HCT116 (cell line): ENCODE results near the gene MMP28. TPM values are rescaled to one million over a fixed set of nuclear protein-coding genes. Genes with fewer than 3 reads are reported as not detected.

Experiments
- ATAC-seq: fragments of 200-7000 bp; cut with Tn5 transposase; 2 replicates; pipeline ENCODE4 v1.9.1; 2020; ENCODE audit warnings: mild to moderate bottlenecking, moderate library complexity
- BruUV-seq: library from RNA; stranded (reverse); fragments of 400-500 nt; replicated peaks from 2 replicates; lab custom pipeline; 2021; lab: Mats Ljungman, UMichigan
- CTCF ChIA-PET: fragments of 300-600 bp; sonication (Branson Sonifier 250); formaldehyde crosslinking; loops from one replicate; lab custom pipeline; 2021; ENCODE audit warnings: antibody characterized with exemption; lab: Charles Lee
- POLR2A ChIA-PET: fragments of 300-600, 350-600 bp; sonication (Branson Sonifier 250); formaldehyde crosslinking; loops from one replicate; lab custom pipeline; 2021; ENCODE audit warnings: antibody characterized with exemption; lab: Charles Lee
- RAD21 ChIA-PET, 2 experiments: fragments of 300-600 bp; sonication (Branson Sonifier 250); formaldehyde crosslinking; loops; one replicate each; lab custom pipeline; 2023; ENCODE audit warnings: low total read pairs in 2 of 2; ENCODE audit not compliant: uncharacterized antibody in 2 of 2, unreplicated experiment in 2 of 2, low non-redundant PET in 1 of 2; lab: Charles Lee
- DNase-seq: peaks from one replicate; pipeline ENCODE4 v3.0.0-alpha.2; 2010; ENCODE audit warnings: low read depth, low spot score
- H2AFZ ChIP-seq: fragments of 200-600 bp; shearing (Covaris generic), sonication (generic); 2 replicates; pipeline ENCODE4 v1.6.1; 2017; ENCODE audit warnings: low read depth, mixed run types, mixed read lengths, antibody characterized with exemption, low read length; ENCODE audit not compliant: poor library complexity, severe bottlenecking
- H3K27ac ChIP-seq: 2 replicates; pipeline ENCODE4 v1.5.1; 2012; ENCODE audit warnings: low read depth, low read length
- H3K27me3 ChIP-seq: fragments of 200-600 bp; sonication (generic); 2 replicates; pipeline ENCODE4 v1.6.1; 2016; ENCODE audit warnings: mixed run types, low read length, mixed read lengths; ENCODE audit not compliant: insufficient read depth
- H3K36me3 ChIP-seq, 2 experiments: fragments of 200-500 bp in 1 of 2; fragments of 200-600 bp in 1 of 2; sonication (Bioruptor generic) in 1 of 2; sonication (generic) in 1 of 2; 2 replicates each; pipeline versions ENCODE4 v1.5.1 to v1.6.1; 2014 to 2016; ENCODE audit warnings: low read length in 2 of 2, inconsistent platforms in 1 of 2, mixed read lengths in 1 of 2, mixed run types in 1 of 2; ENCODE audit not compliant: insufficient read depth in 2 of 2, control insufficient read depth in 1 of 2
- H3K4me1 ChIP-seq, 2 experiments: fragments of 200-600 bp in 1 of 2; sonication (generic) in 1 of 2; 2 replicates each; pipeline versions ENCODE4 v1.5.1 to v1.6.1; 2012 to 2017; ENCODE audit warnings: low read length in 2 of 2, inconsistent platforms in 1 of 2, mild to moderate bottlenecking in 1 of 2, mixed read lengths in 1 of 2, mixed run types in 1 of 2, moderate library complexity in 1 of 2; ENCODE audit not compliant: insufficient read depth in 2 of 2, control insufficient read depth in 1 of 2
- H3K4me2 ChIP-seq: fragments of 200-600 bp; sonication (generic); 2 replicates; pipeline ENCODE4 v1.6.1; 2017; ENCODE audit warnings: mixed run types, low read length, mixed read lengths
- H3K4me3 ChIP-seq, 2 experiments: fragments of 200-600 bp in 1 of 2; sonication (generic) in 1 of 2; replicated peaks in 1 of 2; 2 replicates each; pipeline ENCODE4 v1.5.1; 2011 to 2016; ENCODE audit warnings: low read length in 2 of 2, control low read depth in 1 of 2, low read depth in 1 of 2, mild to moderate bottlenecking in 1 of 2, mixed read lengths in 1 of 2, mixed run types in 1 of 2
- H3K79me2 ChIP-seq: fragments of 200-600 bp; sonication (generic); 2 replicates; pipeline ENCODE4 v1.6.1; 2017; ENCODE audit warnings: mild to moderate bottlenecking, mixed run types, low read length, moderate library complexity, mixed read lengths; ENCODE audit not compliant: insufficient read depth
- H3K9ac ChIP-seq: fragments of 200-600 bp; sonication (generic); 2 replicates; pipeline ENCODE4 v1.6.1; 2016; ENCODE audit warnings: low read length, mixed read lengths
- H3K9me2 ChIP-seq: fragments of 200-600 bp; sonication (generic), shearing (Covaris generic); 2 replicates; pipeline ENCODE4 v1.6.1; 2017; ENCODE audit warnings: mixed run types, mild to moderate bottlenecking, moderate library complexity; ENCODE audit not compliant: insufficient read depth
- H3K9me3 ChIP-seq, 2 experiments: fragments of 200-500 bp in 1 of 2; fragments of 200-600 bp in 1 of 2; sonication (Bioruptor generic) in 1 of 2; sonication (generic) in 1 of 2; 2 replicates each; pipeline ENCODE4 v1.6.1; 2014 to 2017; ENCODE audit warnings: low read length in 2 of 2, mixed read lengths in 2 of 2, inconsistent platforms in 1 of 2, low read depth in 1 of 2, mild to moderate bottlenecking in 1 of 2, mixed run types in 1 of 2, moderate library complexity in 1 of 2; ENCODE audit not compliant: control insufficient read depth in 1 of 2, insufficient read depth in 1 of 2
- H4K20me1 ChIP-seq: fragments of 200-600 bp; sonication (generic), shearing (Covaris generic); 2 replicates; pipeline ENCODE4 v1.6.1; 2017; ENCODE audit warnings: mixed run types, mild to moderate bottlenecking, moderate library complexity; ENCODE audit not compliant: insufficient read depth
- JUND ChIP-seq: IDR thresholded peaks from 2 replicates; pipeline ENCODE4 v1.6.1; 2012
- POLR2A ChIP-seq: IDR thresholded peaks from 2 replicates; pipeline ENCODE4 v1.7.0; 2011; ENCODE audit warnings: borderline replicate concordance; ENCODE audit not compliant: insufficient read depth, insufficient read length; ENCODE audit errors: extremely low read depth
- POLR2AphosphoS5 ChIP-seq: IDR thresholded peaks from 2 replicates; pipeline ENCODE4 v1.6.1; 2011; ENCODE audit warnings: mild to moderate bottlenecking, low read depth, low read length, moderate library complexity
- RAD21 ChIP-seq: IDR thresholded peaks from 2 replicates; pipeline ENCODE4 v1.6.1; 2012; ENCODE audit warnings: low read depth, mild to moderate bottlenecking
- SIN3A ChIP-seq: IDR thresholded peaks from 2 replicates; pipeline ENCODE4 v1.6.1; 2012; ENCODE audit warnings: low read depth
- SP1 ChIP-seq: IDR thresholded peaks from 2 replicates; pipeline ENCODE4 v1.6.1; 2012; ENCODE audit warnings: low read depth
- SRF ChIP-seq: IDR thresholded peaks from 2 replicates; pipeline ENCODE4 v1.6.1; 2012; ENCODE audit warnings: low read depth
- TCF7L2 ChIP-seq: IDR thresholded peaks from 2 replicates; pipeline ENCODE4 v1.7.0; 2011; ENCODE audit warnings: borderline replicate concordance, inconsistent platforms; ENCODE audit not compliant: insufficient read depth, insufficient read length; ENCODE audit errors: extremely low read depth
- YY1 ChIP-seq: IDR thresholded peaks from 2 replicates; pipeline ENCODE4 v1.6.1; 2011; ENCODE audit warnings: low read length, low read depth, moderate library complexity, mild to moderate bottlenecking; ENCODE audit not compliant: insufficient replicate concordance; ENCODE audit errors: extremely low read depth
- intact Hi-C: fragments of 100-400 bp; cut with micrococcal nuclease; formaldehyde crosslinking; loops from 2 replicates; pipeline ENCODE4 v1.10.0; 2022
- total RNA-seq: library from RNA; stranded (reverse); gene quantifications from one replicate; pipeline ENCODE4 v1.2.1, GENCODE V29; 2021; ENCODE audit not compliant: unreplicated experiment
- TF ChIP-seq, protein P1 (sequence below), 3 experiments: fragments of 200-600 bp in 1 of 3; sonication (generic) in 1 of 3; IDR thresholded peaks in 2 of 3; conservative IDR thresholded peaks in 1 of 3; 2 replicates each; pipeline ENCODE4 v1.5.1; 2012 to 2017; ENCODE audit warnings: low read depth in 2 of 3, low read length in 2 of 3, antibody characterized with exemption in 1 of 3, borderline replicate concordance in 1 of 3, control low read depth in 1 of 3, mild to moderate bottlenecking in 1 of 3, mixed read lengths in 1 of 3, mixed run types in 1 of 3, moderate library complexity in 1 of 3; ENCODE audit not compliant: insufficient read depth in 1 of 3

Gene MMP28
- total RNA-seq, 1 experiment from 2014 or later: 2.6 TPM

DNA sequence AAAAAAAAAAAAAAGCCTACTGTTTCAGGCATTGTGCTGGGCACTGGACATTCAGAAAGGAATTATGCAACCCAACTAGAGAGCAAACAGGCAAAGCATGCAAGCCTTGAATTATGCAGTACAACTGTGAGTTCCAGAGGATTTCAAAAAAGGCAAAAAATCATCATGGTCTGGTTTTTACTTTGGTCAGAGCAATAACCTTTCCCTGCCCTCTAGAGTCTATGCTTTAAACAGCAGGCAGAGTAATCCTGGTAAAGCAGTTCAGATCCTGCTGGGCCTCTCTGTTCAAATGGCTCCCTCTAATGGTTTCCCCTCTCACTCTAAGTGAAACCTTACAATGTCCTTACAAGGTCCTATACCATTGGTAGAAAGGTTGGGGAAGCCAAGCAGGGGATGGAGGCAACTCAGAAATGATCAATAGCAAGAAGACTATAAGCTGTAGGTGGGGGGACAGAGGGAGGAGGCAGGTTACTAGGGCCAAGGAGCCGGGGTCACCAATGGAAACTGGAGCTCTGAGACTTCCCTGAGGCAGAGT is 9.3 kb upstream of the MMP28 start:
- POLR2A ChIA-PET: interaction anchor here (0.7 to 1.5 kb wide), 2 partner anchors 34 to 41 kb away, joined by 3 to 4 read pairs; no protein-coding TSS in a partner anchor
- Histone ChIP-seq H3K27me3 (no peaks in the 10 kb centered on the region), H3K4me1 (peaks cover 18 to 39% of the 10 kb centered on the region in 2 experiments), H4K20me1 (no peaks in the 10 kb centered on the region), H3K79me2 (peaks cover 4% of the 10 kb centered on the region), H3K9ac (peak overlapping the region; percentile 30; the same call in 1 of the 2 replicates), H2AFZ (peak overlapping the region; percentile 66), H3K4me2 (peak overlapping the region; percentile 64), H3K27ac (peak overlapping the region; percentile 0; the same call in 1 of the 2 replicates), H3K4me3 (peak overlapping the region in 1 of 2 experiments; percentile 42; a peak in 2 of 4 replicates), H3K36me3 (no peaks in the 10 kb centered on the region), H3K9me2 (no peaks in the 10 kb centered on the region), H3K9me3 (no peaks in the 10 kb centered on the region)
- BruUV-seq: no TSS peak
- ATAC-seq: peak; percentile 63
- intact Hi-C loops: loop anchor here (1.0 to 10.0 kb wide), 3 partner anchors 13 to 190 kb away; no protein-coding TSS in a partner anchor
- peak; percentile 87 for DNase-seq
- CTCF ChIA-PET: interaction anchor here (0.6 to 3.6 kb wide), 8 partner anchors 9 to 192 kb away, joined by 3 to 66 read pairs (median 3); partner anchors contain the start of gene MMP28
- TF ChIP-seq POLR2A (no peak), RAD21 (peak; percentile 98), SP1 (no peak), SRF (peak; percentile 35; the same call in 1 of the 2 replicates), POLR2AphosphoS5 (peak; percentile 27; the same call in 1 of the 2 replicates), SIN3A (no peak), YY1 (peak; percentile 57), JUND (no peak), TCF7L2 (no peak)
- TF ChIP-seq, protein P1, sequence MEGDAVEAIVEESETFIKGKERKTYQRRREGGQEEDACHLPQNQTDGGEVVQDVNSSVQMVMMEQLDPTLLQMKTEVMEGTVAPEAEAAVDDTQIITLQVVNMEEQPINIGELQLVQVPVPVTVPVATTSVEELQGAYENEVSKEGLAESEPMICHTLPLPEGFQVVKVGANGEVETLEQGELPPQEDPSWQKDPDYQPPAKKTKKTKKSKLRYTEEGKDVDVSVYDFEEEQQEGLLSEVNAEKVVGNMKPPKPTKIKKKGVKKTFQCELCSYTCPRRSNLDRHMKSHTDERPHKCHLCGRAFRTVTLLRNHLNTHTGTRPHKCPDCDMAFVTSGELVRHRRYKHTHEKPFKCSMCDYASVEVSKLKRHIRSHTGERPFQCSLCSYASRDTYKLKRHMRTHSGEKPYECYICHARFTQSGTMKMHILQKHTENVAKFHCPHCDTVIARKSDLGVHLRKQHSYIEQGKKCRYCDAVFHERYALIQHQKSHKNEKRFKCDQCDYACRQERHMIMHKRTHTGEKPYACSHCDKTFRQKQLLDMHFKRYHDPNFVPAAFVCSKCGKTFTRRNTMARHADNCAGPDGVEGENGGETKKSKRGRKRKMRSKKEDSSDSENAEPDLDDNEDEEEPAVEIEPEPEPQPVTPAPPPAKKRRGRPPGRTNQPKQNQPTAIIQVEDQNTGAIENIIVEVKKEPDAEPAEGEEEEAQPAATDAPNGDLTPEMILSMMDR (IDR thresholded peaks at IDR 0.05 in 2 of 3, conservative IDR thresholded peaks at IDR 0.05 in 1 of 3; ENCODE audit: borderline replicate concordance in 1 of 3, insufficient read depth in 1 of 3, low read depth in 2 of 3, low read length in 2 of 3): peak; percentile 87 to 99 (median 88)
- TF ChIP-seq, all 23 proteins: peak for 5
- RAD21 ChIA-PET: interaction anchor here (0.6 to 2.1 kb wide), 3 partner anchors 19 to 41 kb away, joined by 3 to 10 read pairs (median 7); no protein-coding TSS in a partner anchor
